Brain microvascular endothelial cell (primary cell): ENCODE measurements around the gene SNX17.
A peak's percentile ranks its signal among the peaks of the same experiment; 100 is the strongest.

Experiments
- DNase-seq: peaks from one replicate; pipeline ENCODE4 v3.0.0-alpha.2; 2020
- H3K27ac ChIP-seq: fragments of 250-450 bp; sonication (Bioruptor Pico); 2 replicates; pipeline ENCODE4 v1.5.1; 2020; ENCODE audit warnings: mild to moderate bottlenecking, moderate library complexity
- H3K27me3 ChIP-seq: fragments of 250-450 bp; sonication (Bioruptor Pico); replicated peaks from 2 replicates; pipeline ENCODE4 v1.5.1; 2020; ENCODE audit warnings: mild to moderate bottlenecking
- H3K36me3 ChIP-seq: fragments of 250-450 bp; sonication (Bioruptor Pico); replicated peaks from 2 replicates; pipeline ENCODE4 v1.5.1; 2020; ENCODE audit warnings: mild to moderate bottlenecking
- H3K4me3 ChIP-seq: 2 replicates; pipeline ENCODE4 v1.5.1; 2011; ENCODE audit warnings: low read depth, mild to moderate bottlenecking, control low read depth, low read length, moderate library complexity
- CTCF ChIP-seq: IDR thresholded peaks from 2 replicates; pipeline ENCODE4 v1.5.1; 2011; ENCODE audit warnings: low read depth, mild to moderate bottlenecking, moderate library complexity, low read length, control low read depth, inconsistent platforms; ENCODE audit errors: missing control alignments
- in situ Hi-C: cut with HindIII; loops from 2 replicates; pipeline ENCODE4 v1.10.0; 2017; ENCODE audit warnings: low sequenced_read_pairs, low pct_ligation_motif_present

SNX17 gene

GRCh38 chr2:27363933-27364332 lies 6.5 kb upstream of the SNX17 start:
- no peak for DNase-seq
- in situ Hi-C loops, result no loop called here
- Histone ChIP-seq H3K27ac (no peak overlapping the region), H3K36me3 (peaks cover 49% of the 10 kb centered on the region), H3K27me3 (no peaks in the 10 kb centered on the region), H3K4me3 (no peak overlapping the region)
- no peak for TF ChIP-seq CTCF

- H3K36me3 ChIP-seq, result peaks cover 54% of the 10 kb centered on the region
- H3K4me3 ChIP-seq, result peak overlapping the region; percentile 99
- in situ Hi-C loops, result no loop called here
- no peaks in the 10 kb centered on the region for H3K27me3 ChIP-seq
- peak overlapping the region; percentile 65 for H3K27ac ChIP-seq
- DNase-seq, result peak; percentile 22
- TF ChIP-seq CTCF, result no peak
Measured at GRCh38 chr2:27369471-27370025, 868 bp upstream of the SNX17 start.

GRCh38 chr2:27370816-27371620 lies 602 bp downstream of the SNX17 start:
- Histone ChIP-seq H3K27ac (peak overlapping the region; percentile 85), H3K4me3 (peak overlapping the region; percentile 99), H3K36me3 (peaks cover 59% of the 10 kb centered on the region), H3K27me3 (no peaks in the 10 kb centered on the region)
- TF ChIP-seq CTCF, result no peak
- DNase-seq, result peak; percentile 21
- in situ Hi-C loops, result no loop called here

GRCh38 chr2:27372937-27373336 lies 2.5 kb downstream of the SNX17 start:
- H3K36me3 ChIP-seq, result peaks cover 61% of the 10 kb centered on the region
- H3K4me3 ChIP-seq, result no peak overlapping the region
- in situ Hi-C loops, result no loop called here
- H3K27me3 ChIP-seq, result no peaks in the 10 kb centered on the region
- DNase-seq, result no peak
- TF ChIP-seq CTCF, result no peak
- no peak overlapping the region for H3K27ac ChIP-seq

GRCh38 chr2:27373567-27373966 lies 3.2 kb downstream of the SNX17 start:
- Histone ChIP-seq H3K4me3 (no peak overlapping the region), H3K27ac (no peak overlapping the region), H3K36me3 (peaks cover 61% of the 10 kb centered on the region), H3K27me3 (no peaks in the 10 kb centered on the region)
- no peak for DNase-seq
- no peak for TF ChIP-seq CTCF
- in situ Hi-C loops, result no loop called here
